Neural cell (in vitro differentiated cells): ENCODE data around the gene PABPC1L. TPM values are rescaled to one million over a fixed set of nuclear protein-coding genes. Genes with fewer than 3 reads are reported as not detected.

Source experiments
- H2AFZ ChIP-seq: fragments of 200-600, 300-800 bp; sonication (generic), shearing (Covaris generic); 2 replicates; pipeline ENCODE4 v1.6.0; 2014; ENCODE audit warnings: low read depth, mild to moderate bottlenecking, antibody characterized with exemption, low read length, moderate library complexity
- H3F3A ChIP-seq: fragments of 200-600 bp; shearing (Covaris generic); 2 replicates; pipeline ENCODE4 v1.6.1; 2016; ENCODE audit warnings: mild to moderate bottlenecking, moderate library complexity, mixed read lengths, antibody characterized with exemption, low read length; ENCODE audit not compliant: insufficient read depth, poor library complexity, severe bottlenecking
- H3K27ac ChIP-seq: fragments of 200-600, 300-800 bp; sonication (generic), shearing (Covaris generic); 2 replicates; pipeline ENCODE4 v1.5.1; 2014; ENCODE audit warnings: mild to moderate bottlenecking, low read length, moderate library complexity
- H3K27me3 ChIP-seq: fragments of 300-800, 200-600 bp; sonication (generic), shearing (Covaris generic); 2 replicates; pipeline ENCODE4 v1.6.0; 2014; ENCODE audit warnings: mild to moderate bottlenecking, low read depth, low read length, moderate library complexity; ENCODE audit not compliant: insufficient read depth
- H3K36me3 ChIP-seq: fragments of 300-800, 200-600 bp; sonication (generic), shearing (Covaris generic); 2 replicates; pipeline ENCODE4 v1.5.1; 2014; ENCODE audit warnings: mild to moderate bottlenecking, antibody characterized with exemption, low read length, moderate library complexity; ENCODE audit not compliant: insufficient read depth
- H3K4me2 ChIP-seq: fragments of 300-800, 200-600 bp; sonication (generic), shearing (Covaris generic); 2 replicates; pipeline ENCODE4 v1.6.0; 2014; ENCODE audit warnings: mild to moderate bottlenecking, low read length
- H3K4me3 ChIP-seq: fragments of 300-800, 200-600 bp; sonication (generic), shearing (Covaris generic); 2 replicates; pipeline ENCODE4 v1.5.1; 2014; ENCODE audit warnings: mild to moderate bottlenecking, low read length, moderate library complexity
- H3K79me2 ChIP-seq: fragments of 200-600 bp; shearing (Covaris generic); replicated peaks from 2 replicates; pipeline ENCODE4 v1.6.0; 2014; ENCODE audit warnings: mild to moderate bottlenecking, low read length, moderate library complexity; ENCODE audit not compliant: insufficient read depth
- H3K9ac ChIP-seq: fragments of 300-800, 200-600 bp; sonication (generic), shearing (Covaris generic); 2 replicates; pipeline ENCODE4 v1.6.1; 2016; ENCODE audit warnings: mild to moderate bottlenecking, low read length, mixed read lengths
- H3K9me2 ChIP-seq: fragments of 200-600 bp; shearing (Covaris generic); 2 replicates; pipeline ENCODE4 v1.6.1; 2016; ENCODE audit warnings: mild to moderate bottlenecking, low read length, mixed read lengths; ENCODE audit not compliant: insufficient read depth
- H3K9me3 ChIP-seq: fragments of 200-600, 300-800 bp; sonication (generic), shearing (Covaris generic); 2 replicates; pipeline ENCODE4 v1.6.1; 2016; ENCODE audit warnings: mild to moderate bottlenecking, mixed run types, low read length, moderate library complexity, mixed read lengths
- H4K20me1 ChIP-seq: fragments of 200-600 bp; shearing (Covaris generic); 2 replicates; pipeline ENCODE4 v1.6.1; 2016; ENCODE audit warnings: mild to moderate bottlenecking, mixed run types; ENCODE audit not compliant: insufficient read depth
- EP300 ChIP-seq: fragments of 450-650 bp; conservative IDR thresholded peaks from 2 replicates; pipeline ENCODE4 v1.6.1; 2014; ENCODE audit warnings: antibody characterized with exemption, mild to moderate bottlenecking, moderate library complexity; ENCODE audit not compliant: poor library complexity, severe bottlenecking
- EZH2 ChIP-seq: fragments of 200-600, 300-800 bp; shearing (Covaris generic), sonication (generic); IDR thresholded peaks from 2 replicates; pipeline ENCODE4 v1.6.1; 2014; ENCODE audit warnings: antibody characterized with exemption, low read length, borderline replicate concordance, mild to moderate bottlenecking; ENCODE audit not compliant: insufficient read depth, poor library complexity, severe bottlenecking
- MXI1 ChIP-seq: fragments of 450-650 bp; conservative IDR thresholded peaks from 2 replicates; pipeline ENCODE4 v1.6.1; 2014; ENCODE audit warnings: antibody characterized with exemption, mild to moderate bottlenecking; ENCODE audit not compliant: poor library complexity, severe bottlenecking
- POLR2AphosphoS5 ChIP-seq: IDR thresholded peaks from 2 replicates; pipeline ENCODE4 v1.6.1; 2012
- RAD21 ChIP-seq: fragments of 450-650 bp; conservative IDR thresholded peaks from 2 replicates; pipeline ENCODE4 v1.6.1; 2014; ENCODE audit warnings: antibody characterized with exemption, mild to moderate bottlenecking, moderate library complexity
- SMC3 ChIP-seq: fragments of 450-650 bp; conservative IDR thresholded peaks from 2 replicates; pipeline ENCODE4 v1.6.1; 2014; ENCODE audit warnings: antibody characterized with exemption, mild to moderate bottlenecking, moderate library complexity; ENCODE audit not compliant: poor library complexity
- TAF1 ChIP-seq: IDR thresholded peaks from 2 replicates; pipeline ENCODE4 v1.6.1; 2012; ENCODE audit warnings: low read depth
- polyA plus RNA-seq: library from polyadenylated mRNA; depleted of rRNA; stranded (reverse); fragments of >200 nt; gene quantifications from 2 replicates; pipeline ENCODE4 v1.2.3, GENCODE V29; 2014
- TF ChIP-seq, protein P1 (sequence below): fragments of 450-650 bp; IDR thresholded peaks from 2 replicates; pipeline ENCODE4 v1.5.1; 2014; ENCODE audit warnings: antibody characterized with exemption, mild to moderate bottlenecking, moderate library complexity; ENCODE audit not compliant: poor library complexity, severe bottlenecking
- TF ChIP-seq, protein P2 (sequence below): IDR thresholded peaks from 2 replicates; pipeline ENCODE4 v1.6.1; 2012; ENCODE audit warnings: borderline replicate concordance

PABPC1L gene
- polyA plus RNA-seq, 1 donor from 2014 or later, result 3.6 TPM

DNA sequence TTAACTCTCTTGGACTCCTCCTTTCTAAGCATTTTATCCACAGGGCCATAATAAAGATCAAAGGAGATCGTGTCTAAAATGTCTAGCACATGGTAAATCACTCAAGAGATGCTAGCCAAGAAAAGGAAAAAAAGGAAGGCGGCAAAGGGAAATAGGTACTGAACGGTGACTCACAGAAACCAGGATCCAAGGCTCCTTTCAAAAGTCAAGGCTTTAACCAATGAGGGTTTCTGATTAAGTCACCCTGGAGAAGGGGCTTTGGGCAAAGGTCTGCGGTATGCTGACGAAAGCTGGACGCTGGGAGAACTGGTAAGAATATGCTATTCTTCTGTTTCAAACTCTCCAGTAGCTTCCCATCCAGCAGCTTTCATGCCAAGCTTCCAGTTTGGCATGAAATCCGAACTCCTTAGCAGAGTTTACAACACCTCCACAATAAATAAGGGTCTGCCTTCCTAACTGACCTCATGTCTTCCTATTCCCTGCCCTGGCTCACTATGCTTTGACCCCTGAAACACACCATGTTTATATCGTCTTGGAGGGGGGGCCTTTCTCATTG is 49.3 kb downstream of the PABPC1L start (continued):
- TF ChIP-seq SMC3, result no peak
- no peak for TF ChIP-seq EP300
- TF ChIP-seq EZH2, result no peak

DNA sequence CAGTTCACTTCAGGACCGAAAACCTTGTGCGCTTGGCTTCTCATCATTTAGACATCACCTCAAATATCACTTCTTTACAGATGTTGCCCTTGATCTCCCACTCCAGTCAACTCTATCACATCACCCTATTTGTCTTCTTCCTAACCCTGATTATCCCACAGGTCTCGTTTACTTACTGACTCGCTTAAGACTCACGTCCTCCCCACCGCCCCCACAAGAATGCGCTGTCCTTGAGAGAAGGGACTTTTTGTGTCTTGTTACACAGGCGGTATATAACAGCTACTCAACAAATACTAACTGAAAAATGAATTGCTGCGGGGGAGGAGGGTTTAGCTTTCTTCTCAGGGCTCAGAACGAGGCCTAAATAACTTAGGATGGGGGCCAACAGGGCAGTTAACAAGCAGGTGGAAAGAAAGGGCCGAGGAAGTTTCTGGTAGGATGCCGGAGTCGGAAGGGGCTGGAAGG is 49.8 kb downstream of the PABPC1L start:
- peak overlapping the region; percentile 59 for H3K4me2 ChIP-seq
- peak overlapping the region; percentile 95 for H3K4me3 ChIP-seq
- H2AFZ ChIP-seq, result peak overlapping the region; percentile 65
- H3K36me3 ChIP-seq, result peaks cover 5% of the 10 kb centered on the region
- no peaks in the 10 kb centered on the region for H3F3A ChIP-seq
- TF ChIP-seq, protein P1, sequence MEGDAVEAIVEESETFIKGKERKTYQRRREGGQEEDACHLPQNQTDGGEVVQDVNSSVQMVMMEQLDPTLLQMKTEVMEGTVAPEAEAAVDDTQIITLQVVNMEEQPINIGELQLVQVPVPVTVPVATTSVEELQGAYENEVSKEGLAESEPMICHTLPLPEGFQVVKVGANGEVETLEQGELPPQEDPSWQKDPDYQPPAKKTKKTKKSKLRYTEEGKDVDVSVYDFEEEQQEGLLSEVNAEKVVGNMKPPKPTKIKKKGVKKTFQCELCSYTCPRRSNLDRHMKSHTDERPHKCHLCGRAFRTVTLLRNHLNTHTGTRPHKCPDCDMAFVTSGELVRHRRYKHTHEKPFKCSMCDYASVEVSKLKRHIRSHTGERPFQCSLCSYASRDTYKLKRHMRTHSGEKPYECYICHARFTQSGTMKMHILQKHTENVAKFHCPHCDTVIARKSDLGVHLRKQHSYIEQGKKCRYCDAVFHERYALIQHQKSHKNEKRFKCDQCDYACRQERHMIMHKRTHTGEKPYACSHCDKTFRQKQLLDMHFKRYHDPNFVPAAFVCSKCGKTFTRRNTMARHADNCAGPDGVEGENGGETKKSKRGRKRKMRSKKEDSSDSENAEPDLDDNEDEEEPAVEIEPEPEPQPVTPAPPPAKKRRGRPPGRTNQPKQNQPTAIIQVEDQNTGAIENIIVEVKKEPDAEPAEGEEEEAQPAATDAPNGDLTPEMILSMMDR, result no peak
- TF ChIP-seq SMC3, result no peak
- no peak for TF ChIP-seq TAF1
- TF ChIP-seq EP300, result no peak
- TF ChIP-seq, protein P2, sequence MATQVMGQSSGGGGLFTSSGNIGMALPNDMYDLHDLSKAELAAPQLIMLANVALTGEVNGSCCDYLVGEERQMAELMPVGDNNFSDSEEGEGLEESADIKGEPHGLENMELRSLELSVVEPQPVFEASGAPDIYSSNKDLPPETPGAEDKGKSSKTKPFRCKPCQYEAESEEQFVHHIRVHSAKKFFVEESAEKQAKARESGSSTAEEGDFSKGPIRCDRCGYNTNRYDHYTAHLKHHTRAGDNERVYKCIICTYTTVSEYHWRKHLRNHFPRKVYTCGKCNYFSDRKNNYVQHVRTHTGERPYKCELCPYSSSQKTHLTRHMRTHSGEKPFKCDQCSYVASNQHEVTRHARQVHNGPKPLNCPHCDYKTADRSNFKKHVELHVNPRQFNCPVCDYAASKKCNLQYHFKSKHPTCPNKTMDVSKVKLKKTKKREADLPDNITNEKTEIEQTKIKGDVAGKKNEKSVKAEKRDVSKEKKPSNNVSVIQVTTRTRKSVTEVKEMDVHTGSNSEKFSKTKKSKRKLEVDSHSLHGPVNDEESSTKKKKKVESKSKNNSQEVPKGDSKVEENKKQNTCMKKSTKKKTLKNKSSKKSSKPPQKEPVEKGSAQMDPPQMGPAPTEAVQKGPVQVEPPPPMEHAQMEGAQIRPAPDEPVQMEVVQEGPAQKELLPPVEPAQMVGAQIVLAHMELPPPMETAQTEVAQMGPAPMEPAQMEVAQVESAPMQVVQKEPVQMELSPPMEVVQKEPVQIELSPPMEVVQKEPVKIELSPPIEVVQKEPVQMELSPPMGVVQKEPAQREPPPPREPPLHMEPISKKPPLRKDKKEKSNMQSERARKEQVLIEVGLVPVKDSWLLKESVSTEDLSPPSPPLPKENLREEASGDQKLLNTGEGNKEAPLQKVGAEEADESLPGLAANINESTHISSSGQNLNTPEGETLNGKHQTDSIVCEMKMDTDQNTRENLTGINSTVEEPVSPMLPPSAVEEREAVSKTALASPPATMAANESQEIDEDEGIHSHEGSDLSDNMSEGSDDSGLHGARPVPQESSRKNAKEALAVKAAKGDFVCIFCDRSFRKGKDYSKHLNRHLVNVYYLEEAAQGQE, result no peak
- TF ChIP-seq RAD21, result no peak
- no peak for TF ChIP-seq POLR2AphosphoS5
- no peak for TF ChIP-seq MXI1
- TF ChIP-seq EZH2, result no peak
- peaks cover 17% of the 10 kb centered on the region for H3K79me2 ChIP-seq
- H4K20me1 ChIP-seq, result no peaks in the 10 kb centered on the region
- H3K27me3 ChIP-seq, result no peaks in the 10 kb centered on the region
- no peaks in the 10 kb centered on the region for H3K9me3 ChIP-seq
- H3K9me2 ChIP-seq, result no peaks in the 10 kb centered on the region
- peak overlapping the region; percentile 63 for H3K9ac ChIP-seq
- H3K27ac ChIP-seq, result no peak overlapping the region

DNA sequence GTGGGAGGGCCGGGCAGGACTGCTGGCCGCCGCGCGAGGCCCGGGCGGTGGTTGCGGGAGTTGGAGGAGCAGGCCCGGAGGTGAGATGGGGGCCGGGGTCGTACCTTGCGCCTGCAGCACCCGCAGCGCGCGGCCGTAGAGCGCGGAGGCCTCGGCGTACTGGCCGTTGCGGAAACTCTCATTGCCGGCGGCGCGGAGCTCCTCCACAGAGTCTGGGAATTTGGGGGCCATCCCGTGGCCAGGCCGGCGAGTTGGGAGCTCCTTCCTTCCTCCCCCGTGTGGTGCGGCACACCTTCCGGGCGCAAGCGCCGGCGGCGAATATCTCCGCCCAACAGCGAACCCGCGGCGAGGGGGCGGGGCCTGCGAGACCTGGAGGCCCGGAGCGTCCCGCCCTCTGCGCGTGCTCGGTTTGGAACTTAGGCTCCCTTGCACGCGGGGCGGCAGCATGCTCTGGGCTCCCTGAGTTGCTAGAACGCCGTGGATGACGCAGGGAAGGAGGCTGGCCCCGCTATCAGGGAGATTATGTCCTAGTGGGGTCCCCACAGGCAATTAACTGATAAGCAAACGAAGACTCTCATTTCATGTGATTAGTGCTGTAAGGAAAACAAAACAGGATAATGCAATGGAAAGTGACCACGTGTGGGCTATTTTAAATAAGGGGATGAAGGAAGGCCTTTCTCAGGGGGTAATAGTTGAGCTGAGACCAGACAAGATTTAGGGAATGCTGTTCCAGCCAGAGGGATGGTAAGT is 50.4 kb downstream of the PABPC1L start, which contains the start of gene TOMM34:
TOMM34 (minus strand) TSS at position 295 of the 750 bp plus-strand sequence; CDS start at position 231, 64 bp downstream.
- peak within 1 kb of the TSS; percentile 63 for H3K9ac ChIP-seq

More for the DNA sequence above, 50.4 kb downstream of the PABPC1L start, which contains the start of gene TOMM34:
- no peaks in the 10 kb centered on the region for H3F3A ChIP-seq
- H4K20me1 ChIP-seq, result no peaks in the 10 kb centered on the region
- TF ChIP-seq SMC3, result peak; percentile 9
- TF ChIP-seq MXI1, result peak; percentile 98
- TF ChIP-seq POLR2AphosphoS5, result peak; percentile 36
- no peak for TF ChIP-seq EP300
- TF ChIP-seq TAF1, result no peak
- no peak for TF ChIP-seq RAD21
- TF ChIP-seq, protein P1, result no peak
- TF ChIP-seq EZH2, result no peak
- TF ChIP-seq, protein P2, result peak; percentile 42
- H3K27ac ChIP-seq, result peak within 1 kb of the TSS; percentile 19
- no peaks in the 10 kb centered on the region for H3K9me2 ChIP-seq
- H3K79me2 ChIP-seq, result peaks cover 17% of the 10 kb centered on the region
- H3K4me2 ChIP-seq, result peak within 1 kb of the TSS; percentile 93
- H2AFZ ChIP-seq, result peak within 1 kb of the TSS; percentile 65
- H3K4me3 ChIP-seq, result peak within 1 kb of the TSS; percentile 95
- no peaks in the 10 kb centered on the region for H3K9me3 ChIP-seq
- no peaks in the 10 kb centered on the region for H3K27me3 ChIP-seq
- no peaks in the 10 kb centered on the region for H3K36me3 ChIP-seq
